H9 (cell line): ENCODE results near the gene FERMT2. TPM values are rescaled to one million over a fixed set of nuclear protein-coding genes. Genes with fewer than 3 reads are reported as not detected.

ENCODE experiments used
- DNase-seq: peaks from one replicate; pipeline ENCODE4 v3.0.0-alpha.2; 2017
- H2AFZ ChIP-seq: one replicate; pipeline ENCODE4 v1.6.1; 2013; ENCODE audit warnings: mild to moderate bottlenecking, low read length, control low read depth, moderate library complexity
- H2AK5ac ChIP-seq: 2 replicates; pipeline ENCODE4 v1.6.1; 2013; ENCODE audit warnings: low read length, control low read depth, mixed read lengths; ENCODE audit not compliant: insufficient read length
- H2BK120ac ChIP-seq: one replicate; pipeline ENCODE4 v1.6.1; 2013; ENCODE audit warnings: low read depth, mild to moderate bottlenecking, low read length, control low read depth, inconsistent platforms; ENCODE audit not compliant: poor library complexity, severe bottlenecking
- H2BK12ac ChIP-seq: 2 replicates; pipeline ENCODE4 v1.6.1; 2013; ENCODE audit warnings: low read length, control low read depth, mixed read lengths, low read depth; ENCODE audit not compliant: insufficient read length
- H2BK15ac ChIP-seq: 2 replicates; pipeline ENCODE4 v1.6.1; 2013; ENCODE audit warnings: low read depth, low read length, control low read depth
- H2BK20ac ChIP-seq: one replicate; pipeline ENCODE4 v1.6.1; 2013; ENCODE audit warnings: low read depth, mild to moderate bottlenecking, low read length, control low read depth, inconsistent platforms; ENCODE audit not compliant: poor library complexity, severe bottlenecking
- H2BK5ac ChIP-seq: 2 replicates; pipeline ENCODE4 v1.6.1; 2013; ENCODE audit warnings: low read length, control low read depth, mixed read lengths; ENCODE audit not compliant: insufficient read length
- H3K14ac ChIP-seq: 2 replicates; pipeline ENCODE4 v1.6.1; 2013; ENCODE audit warnings: low read length, control low read depth; ENCODE audit not compliant: insufficient read depth
- H3K18ac ChIP-seq: 2 replicates; pipeline ENCODE4 v1.6.1; 2013; ENCODE audit warnings: low read depth, mild to moderate bottlenecking, mixed read lengths, low read length, control low read depth; ENCODE audit not compliant: insufficient read length
- H3K23ac ChIP-seq: 2 replicates; pipeline ENCODE4 v1.6.1; 2013; ENCODE audit warnings: low read length, control low read depth, mixed read lengths, low read depth; ENCODE audit not compliant: insufficient read length
- H3K23me2 ChIP-seq: 2 replicates; pipeline ENCODE4 v1.6.1; 2013; ENCODE audit warnings: low read depth, mild to moderate bottlenecking, mixed read lengths, low read length, control low read depth; ENCODE audit not compliant: insufficient read length, poor library complexity, severe bottlenecking
- H3K27ac ChIP-seq: 2 replicates; pipeline ENCODE4 v1.5.1; 2013; ENCODE audit warnings: low read length, control low read depth, mixed read lengths, low read depth; ENCODE audit not compliant: insufficient read length
- H3K27me3 ChIP-seq: 2 replicates; pipeline ENCODE4 v1.6.1; 2013; ENCODE audit warnings: low read length, control low read depth, inconsistent platforms; ENCODE audit not compliant: insufficient read depth
- H3K4ac ChIP-seq: 2 replicates; pipeline ENCODE4 v1.6.1; 2013; ENCODE audit warnings: low read depth, mild to moderate bottlenecking, control low read depth, inconsistent platforms, low read length, moderate library complexity
- H3K4me1 ChIP-seq: 2 replicates; pipeline ENCODE4 v1.6.1; 2013; ENCODE audit warnings: low read length, control low read depth, inconsistent platforms; ENCODE audit not compliant: insufficient read depth
- H3K4me2 ChIP-seq: 2 replicates; pipeline ENCODE4 v1.6.1; 2013; ENCODE audit warnings: low read length, control low read depth, mixed read lengths; ENCODE audit not compliant: insufficient read length, insufficient read depth
- H3K56ac ChIP-seq: 2 replicates; pipeline ENCODE4 v1.6.1; 2013; ENCODE audit warnings: low read depth, mild to moderate bottlenecking, mixed read lengths, low read length, control low read depth; ENCODE audit not compliant: insufficient read length
- H3K79me1 ChIP-seq: 2 replicates; pipeline ENCODE4 v1.6.1; 2013; ENCODE audit warnings: low read depth, mild to moderate bottlenecking, moderate library complexity, low read length, control low read depth, inconsistent platforms; ENCODE audit not compliant: insufficient read depth, poor library complexity, severe bottlenecking
- H3K79me2 ChIP-seq: 2 replicates; pipeline ENCODE4 v1.6.1; 2013; ENCODE audit warnings: low read length, control low read depth, inconsistent platforms; ENCODE audit not compliant: insufficient read depth
- H3K9ac ChIP-seq: 2 replicates; pipeline ENCODE4 v1.6.1; 2013; ENCODE audit warnings: low read length, control low read depth, mixed read lengths; ENCODE audit not compliant: insufficient read length; ENCODE audit errors: extremely low read depth
- H3K9me3 ChIP-seq: one replicate; pipeline ENCODE4 v1.6.1; 2013; ENCODE audit warnings: low read depth, low read length, inconsistent platforms; ENCODE audit not compliant: control insufficient read depth
- H3T11ph ChIP-seq: one replicate; pipeline ENCODE4 v1.6.1; 2013; ENCODE audit warnings: mild to moderate bottlenecking, low read length, control low read depth, inconsistent platforms
- H4K20me1 ChIP-seq: one replicate; pipeline ENCODE4 v1.6.1; 2013; ENCODE audit not compliant: control insufficient read depth, insufficient read length, insufficient read depth
- H4K5ac ChIP-seq: 2 replicates; pipeline ENCODE4 v1.6.1; 2013; ENCODE audit warnings: low read depth, mild to moderate bottlenecking, mixed read lengths, low read length, control low read depth; ENCODE audit not compliant: insufficient read length
- H4K8ac ChIP-seq: replicated peaks from 2 replicates; pipeline ENCODE4 v1.6.1; 2013; ENCODE audit warnings: low read length, control low read depth, mixed read lengths, low read depth; ENCODE audit not compliant: insufficient read length
- H4K91ac ChIP-seq: 2 replicates; pipeline ENCODE4 v1.6.1; 2013; ENCODE audit warnings: low read depth, mild to moderate bottlenecking, moderate library complexity, mixed read lengths, low read length, control low read depth; ENCODE audit not compliant: insufficient read length
- H3K27ac Mint-ChIP-seq, 3 experiments: 2 replicates in 2 of 3; 3 replicates in 1 of 3; pipeline ENCODE4 v1.8.0; 2020 to 2021; ENCODE audit warnings: mixed read lengths in 3 of 3, mild to moderate bottlenecking in 1 of 3, moderate library complexity in 1 of 3
- H3K27me3 Mint-ChIP-seq: 2 replicates; pipeline ENCODE4 v1.8.0; 2021; ENCODE audit warnings: low read depth, mild to moderate bottlenecking, moderate library complexity, mixed read lengths
- H3K36me3 Mint-ChIP-seq, 3 experiments: 2 replicates in 2 of 3; 3 replicates in 1 of 3; pipeline ENCODE4 v1.8.0; 2020 to 2021; ENCODE audit warnings: low read depth in 3 of 3, mixed read lengths in 3 of 3; ENCODE audit not compliant: insufficient read depth in 1 of 3
- H3K4me1 Mint-ChIP-seq, 2 experiments: 2 replicates each; pipeline ENCODE4 v1.8.0; 2020; ENCODE audit warnings: mixed read lengths in 2 of 2
- H3K4me3 Mint-ChIP-seq, 2 experiments: 2 replicates in 1 of 2; 3 replicates in 1 of 2; pipeline ENCODE4 v1.8.0; 2020 to 2021; ENCODE audit warnings: mild to moderate bottlenecking in 2 of 2, mixed read lengths in 2 of 2, moderate library complexity in 1 of 2
- H3K9me3 Mint-ChIP-seq, 2 experiments: 2 replicates in 1 of 2; 3 replicates in 1 of 2; pipeline ENCODE4 v1.8.0; 2020; ENCODE audit warnings: mild to moderate bottlenecking in 2 of 2, mixed read lengths in 2 of 2, moderate library complexity in 1 of 2
- CTCF ChIP-seq: fragments of 200-600 bp; sonication (generic); conservative IDR thresholded peaks from 3 replicates; pipeline ENCODE4 v1.8.0; 2021; ENCODE audit warnings: antibody characterized with exemption, mild to moderate bottlenecking
- WGBS: extraction: QIAGEN DNeasy Blood & Tissue Kit; methylation state at CpG from one replicate; pipeline ENCODE4 v1.1.7; 2013; ENCODE audit warnings: missing lambda C conversion rate, low lambda C conversion rate, mixed read lengths; ENCODE audit not compliant: insufficient read length; ENCODE audit errors: extremely low coverage; 5-methylcytosine and 5-hydroxymethylcytosine counted together
- total RNA-seq: library from RNA; stranded (reverse); gene quantifications from 2 replicates; pipeline ENCODE4 v1.2.1, GENCODE V29; 2021

Gene FERMT2
- total RNA-seq, 1 experiment from 2014 or later: 128 TPM

GRCh38 chr14:52900731-52901130, 50.1 kb downstream of the FERMT2 start:
- Histone ChIP-seq H3K79me2 (peaks cover 1% of the 10 kb centered on the region; the same call in 1 of the 2 replicates), H3K23ac (no peak overlapping the region)
- no peak for TF ChIP-seq CTCF

More at GRCh38 chr14:52900731-52901130, 50.1 kb downstream of the FERMT2 start:
- Histone ChIP-seq H2AK5ac (no peak overlapping the region), H3K4me1 (no peaks in the 10 kb centered on the region), H3K79me1 (peaks cover 4% of the 10 kb centered on the region), H3K4ac (no peak overlapping the region), H2BK20ac (no peak overlapping the region), H4K8ac (no peak overlapping the region), H2BK5ac (no peak overlapping the region), H2BK12ac (no peak overlapping the region), H3K14ac (no peak overlapping the region), H3K18ac (no peak overlapping the region), H3K23me2 (no peaks in the 10 kb centered on the region), H3K4me2 (no peak overlapping the region), H2AFZ (no peak overlapping the region), H4K91ac (no peak overlapping the region), H3K9me3 (no peaks in the 10 kb centered on the region), H3K27me3 (no peaks in the 10 kb centered on the region), H4K5ac (no peak overlapping the region), H3K27ac (no peak overlapping the region), H3K56ac (no peak overlapping the region), H3K9ac (no peak overlapping the region), H4K20me1 (no peaks in the 10 kb centered on the region), H3T11ph (no peak overlapping the region), H2BK120ac (no peak overlapping the region), H2BK15ac (no peak overlapping the region)
- no peak for DNase-seq
- no peaks in the 10 kb centered on the region for H3K27me3 Mint-ChIP-seq
- WGBS: no CpG with 5 or more reads among the region's 8 CpGs
- peaks cover 4 to 30% (median 14%) of the 10 kb centered on the region in 3 experiments; a peak in 5 of 7 replicates for H3K36me3 Mint-ChIP-seq
- H3K9me3 Mint-ChIP-seq: no peaks in the 10 kb centered on the region
- peaks cover 18 to 23% of the 10 kb centered on the region in 2 experiments for H3K4me1 Mint-ChIP-seq
- no peak overlapping the region for H3K4me3 Mint-ChIP-seq
- H3K27ac Mint-ChIP-seq: peak overlapping the region in 1 of 3 experiments; percentile 15; a peak in 2 of 7 replicates
